ENCODE results near the gene AARS1.
"Not testable (repeated sequence)": the region's sequence is repeated elsewhere in the genome, so short reads cannot be mapped to it uniquely, and the experiment has no call there.

AARS1 gene

DNA sequence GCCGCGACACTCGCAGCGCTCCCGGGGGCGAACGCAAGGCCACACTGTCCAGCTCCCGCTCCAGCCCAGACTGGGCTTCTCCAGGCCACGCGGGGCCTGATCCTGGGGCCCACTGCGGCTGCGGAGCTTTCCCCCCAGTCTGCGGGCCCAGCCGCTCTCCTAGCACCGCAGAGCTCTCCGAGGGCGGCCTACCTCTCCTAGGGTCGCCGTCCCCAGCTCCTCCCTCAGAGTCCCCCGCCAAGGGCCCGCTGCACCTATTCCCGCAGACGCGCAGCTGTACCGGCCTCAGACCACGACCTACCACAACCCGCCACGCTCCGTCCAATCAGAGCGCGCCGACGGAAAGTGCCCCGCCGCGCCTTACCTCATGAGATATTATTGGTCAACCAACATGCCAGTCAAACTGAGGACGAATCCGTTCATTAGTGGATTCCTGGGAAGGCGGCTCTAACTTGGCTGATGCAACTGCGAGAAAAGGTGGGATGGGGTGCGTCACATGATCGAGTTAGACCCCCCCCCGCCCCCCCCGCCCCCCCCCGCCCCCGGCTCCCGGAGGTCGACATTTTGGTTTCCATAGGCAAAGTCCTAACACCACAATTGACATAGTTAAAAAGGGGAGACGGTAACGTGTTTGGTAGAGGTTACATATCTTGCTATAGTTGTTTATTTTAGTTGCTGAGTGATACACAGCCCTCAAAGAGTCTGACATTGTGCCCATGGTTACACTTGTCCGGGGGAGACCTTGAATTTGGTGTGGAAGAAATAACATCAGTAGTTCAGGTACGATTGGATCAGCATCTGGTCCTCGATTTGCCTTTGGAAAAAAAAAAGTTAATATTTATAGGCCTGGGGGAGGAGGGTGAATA is at the start of gene AARS1:
AARS1 (minus strand) TSS at position 278 of the 866 bp plus-strand sequence. CDS start 6,743 bp downstream, outside the sequence.
- peak; percentile 92 for DNase-seq (ENCODE audit: low read depth)

DNA sequence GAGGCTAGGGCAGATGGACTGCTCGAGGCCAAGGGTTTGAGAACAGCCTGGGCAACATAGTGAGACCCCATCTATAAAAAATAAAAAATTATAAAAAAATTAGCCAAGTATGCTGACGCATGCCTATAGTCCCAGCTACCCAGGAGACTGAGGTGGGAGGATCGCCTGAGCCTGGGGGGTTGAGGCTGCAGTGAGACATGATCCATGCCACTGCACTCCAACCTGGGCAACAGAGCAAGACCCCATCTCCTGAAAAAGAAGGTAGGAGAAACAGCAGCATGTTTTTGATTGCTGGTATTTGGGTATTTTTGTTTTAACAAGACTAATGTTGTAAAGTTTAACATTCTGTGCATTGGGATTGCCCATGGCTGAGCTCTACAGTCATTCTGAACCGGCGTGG is 48.5 kb upstream of the AARS1 start:
- no peak for DNase-seq (ENCODE audit: low read depth)

DNA sequence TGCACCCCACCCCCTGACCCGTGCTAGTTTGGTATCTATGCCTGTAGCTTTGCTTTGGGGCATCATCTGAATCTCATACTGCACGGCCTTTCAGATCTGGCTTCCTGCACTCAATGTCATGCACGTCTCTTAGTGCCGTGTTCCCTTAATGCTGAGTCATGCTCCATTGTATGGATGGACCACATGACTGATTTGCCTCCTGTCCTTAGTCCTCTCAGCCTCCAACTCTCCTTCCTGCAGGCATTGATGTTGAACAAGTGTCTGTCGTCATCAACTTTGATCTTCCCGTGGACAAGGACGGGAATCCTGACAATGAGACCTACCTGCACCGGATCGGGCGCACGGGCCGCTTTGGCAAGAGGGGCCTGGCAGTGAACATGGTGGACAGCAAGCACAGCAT is 43.4 kb upstream of the AARS1 start:
- DNase-seq (ENCODE audit: low read depth) = not testable (repeated sequence)

DNA sequence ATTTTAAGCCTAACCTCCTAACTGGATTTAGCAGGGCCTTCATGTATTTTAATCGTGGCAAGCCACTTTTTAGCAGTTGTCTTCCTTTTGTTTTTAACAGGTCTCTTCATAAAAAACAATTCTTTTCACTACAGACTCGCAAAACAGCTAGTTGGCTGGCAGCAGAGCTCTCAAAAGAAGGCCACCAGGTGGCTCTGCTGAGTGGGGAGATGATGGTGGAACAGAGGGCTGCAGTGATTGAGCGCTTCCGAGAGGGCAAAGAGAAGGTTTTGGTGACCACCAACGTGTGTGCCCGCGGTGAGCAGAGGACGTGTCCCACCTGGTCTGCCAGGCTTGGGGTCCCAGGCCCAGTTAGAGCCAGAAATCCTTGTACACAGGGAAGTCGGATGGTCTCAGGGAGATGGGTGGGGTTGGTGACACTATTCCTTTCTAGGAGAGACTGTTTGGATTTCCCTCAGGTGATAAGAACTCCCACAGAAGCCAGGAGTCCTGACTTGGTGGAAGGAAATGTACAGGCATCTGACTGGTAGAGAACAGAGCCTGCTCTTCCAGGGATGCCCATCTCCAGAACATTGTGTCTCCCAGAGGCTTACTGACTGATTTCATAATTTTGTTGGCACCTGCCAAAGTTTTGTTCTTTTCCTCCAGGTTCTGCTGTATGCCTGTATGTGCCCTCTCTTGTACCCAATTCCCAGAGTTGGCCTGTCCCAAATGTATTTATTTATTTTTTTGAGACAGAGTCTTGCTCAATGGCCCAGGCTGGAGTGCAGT is 42.5 kb upstream of the AARS1 start:
- DNase-seq (ENCODE audit: low read depth) = no peak

DNA sequence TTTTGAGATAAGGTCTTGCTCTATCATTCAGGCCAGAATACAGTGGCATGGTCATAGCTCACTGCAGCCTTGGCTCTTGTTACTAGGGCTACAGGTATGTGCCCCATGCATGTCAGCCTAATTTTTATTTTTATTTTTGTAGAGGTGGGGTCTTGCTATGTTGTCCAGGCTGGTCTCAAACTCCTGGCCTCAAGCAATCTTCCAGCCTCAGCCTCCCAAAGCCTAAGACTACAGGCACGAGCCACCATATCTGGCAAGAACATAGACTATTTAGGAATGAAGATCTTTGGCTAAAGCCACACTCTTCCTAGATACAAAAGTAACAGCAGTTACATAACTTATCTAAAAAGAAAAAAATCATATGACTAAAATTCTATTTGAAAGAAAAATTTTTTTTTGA is 41.8 kb upstream of the AARS1 start:
- DNase-seq (ENCODE audit: low read depth) = no peak

DNA sequence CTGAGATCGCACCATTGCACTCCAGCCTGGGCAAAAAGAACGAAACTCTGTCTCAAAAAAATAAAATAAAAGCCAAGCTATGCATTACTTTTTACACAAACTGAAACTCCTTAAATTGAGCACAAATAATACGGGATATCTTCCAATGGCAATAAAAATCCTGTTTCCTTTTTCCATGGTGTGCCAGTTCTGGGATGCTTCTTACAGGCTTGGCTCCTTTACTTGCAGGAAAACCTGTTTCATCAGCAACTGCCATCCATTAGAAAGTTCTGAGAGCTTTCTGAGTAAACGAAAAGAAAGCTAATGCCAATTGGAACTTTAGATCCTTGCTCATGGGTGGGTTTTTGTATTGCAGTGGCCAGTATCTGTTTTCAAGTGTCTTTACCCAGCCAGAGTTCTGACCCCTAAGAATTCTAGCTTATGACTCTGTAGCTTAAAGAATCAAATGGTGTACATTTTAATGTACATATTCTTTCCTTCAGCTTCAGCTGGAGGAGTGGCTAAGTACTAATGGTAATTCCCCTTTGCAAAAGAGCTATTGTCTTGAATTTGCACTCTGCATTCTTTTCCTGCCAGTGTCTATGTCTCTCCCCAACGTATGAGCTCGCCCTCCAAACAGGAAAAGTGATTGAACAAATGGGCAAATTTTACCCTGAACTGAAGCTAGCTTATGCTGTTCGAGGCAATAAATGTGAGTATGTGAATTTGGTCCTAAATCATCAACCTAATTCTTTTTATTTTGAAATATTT is 35.9 kb upstream of the AARS1 start:
- no peak for DNase-seq (ENCODE audit: low read depth)

DNA sequence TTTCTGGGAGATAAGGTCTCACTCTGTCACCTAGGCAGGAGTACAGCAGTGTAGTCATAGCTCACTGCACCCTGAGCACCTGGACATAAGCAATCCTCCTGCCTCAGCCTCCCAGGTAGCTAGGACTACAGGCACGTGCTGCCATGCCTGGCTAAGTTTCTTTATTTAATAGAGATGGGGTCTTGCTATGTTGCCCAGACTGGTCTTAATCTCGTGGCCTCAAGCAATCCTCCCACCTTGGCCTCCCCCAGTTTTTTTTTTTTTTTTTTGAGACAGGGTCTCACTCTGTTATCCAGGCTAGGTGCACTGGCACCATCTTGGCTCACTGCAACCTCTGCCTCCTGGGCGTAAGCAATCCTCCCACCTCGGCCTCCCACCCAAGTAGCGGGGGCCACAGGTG is 30.8 kb upstream of the AARS1 start:
- no peak for DNase-seq (ENCODE audit: low read depth)

DNA sequence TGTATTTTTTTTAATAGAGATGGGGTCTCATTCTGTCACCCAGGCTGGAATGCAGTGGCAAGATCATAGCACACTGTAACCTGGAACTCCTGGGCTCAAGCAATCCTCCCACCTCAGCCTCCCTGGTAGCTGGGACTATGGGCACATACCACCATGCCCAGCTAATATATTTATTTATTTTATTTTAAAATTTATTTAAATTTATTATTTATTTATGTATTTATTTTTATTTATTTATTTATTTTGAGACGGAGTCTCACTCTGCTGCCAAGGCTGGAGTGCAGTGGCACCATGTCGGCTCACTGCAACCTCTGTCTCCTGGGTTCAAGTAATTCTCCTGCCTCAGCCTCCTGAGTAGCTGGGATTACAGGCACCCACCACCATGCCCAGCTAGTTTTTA is 18.4 kb upstream of the AARS1 start:
- not testable (repeated sequence) for DNase-seq (ENCODE audit: low read depth)

DNA sequence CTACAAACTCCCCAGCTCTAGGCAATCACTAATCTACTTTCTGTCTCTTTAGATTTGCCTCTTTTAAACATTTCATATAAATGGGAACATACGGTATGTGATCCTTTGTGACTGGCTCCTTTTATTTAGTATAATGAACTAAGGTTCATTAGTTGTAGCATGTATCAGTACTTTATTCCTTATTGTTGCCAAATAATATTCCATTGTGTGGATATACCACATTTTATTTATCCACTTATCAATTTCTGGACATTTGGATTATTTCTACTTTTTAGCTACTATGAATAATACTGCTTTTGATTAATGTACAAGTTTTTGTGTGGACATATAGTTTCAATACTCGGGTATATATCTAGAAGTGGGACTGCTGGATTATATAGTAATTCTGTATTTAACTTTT is 17.6 kb upstream of the AARS1 start:
- no peak for DNase-seq (ENCODE audit: low read depth)

DNA sequence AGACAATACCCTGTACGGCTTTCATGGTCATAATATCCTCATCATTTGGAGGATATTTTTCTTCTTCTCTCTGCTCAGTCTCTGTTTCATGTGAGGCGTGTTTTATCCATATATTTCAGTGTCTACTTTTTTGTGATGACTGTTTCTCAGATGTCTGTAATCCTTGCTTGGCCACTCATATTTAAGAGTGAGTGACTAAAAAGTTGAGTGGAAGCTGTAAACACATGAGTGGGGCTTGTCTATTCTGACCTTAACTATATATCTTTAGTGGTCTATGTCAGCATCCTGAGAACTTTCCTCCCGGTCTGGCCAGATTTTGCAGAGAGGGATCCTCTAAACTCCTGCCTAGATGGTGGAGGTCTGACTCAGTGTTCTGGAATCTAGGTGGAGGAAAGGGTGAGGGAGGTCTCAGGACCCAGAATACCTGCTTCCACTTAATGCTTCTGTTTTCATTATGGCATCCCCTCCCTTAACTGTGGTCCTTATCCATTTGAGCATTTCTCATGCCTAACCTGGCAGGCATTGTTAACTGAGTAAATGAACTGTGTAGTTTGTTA is 15.7 kb upstream of the AARS1 start:
- no peak for DNase-seq (ENCODE audit: low read depth)

DNA sequence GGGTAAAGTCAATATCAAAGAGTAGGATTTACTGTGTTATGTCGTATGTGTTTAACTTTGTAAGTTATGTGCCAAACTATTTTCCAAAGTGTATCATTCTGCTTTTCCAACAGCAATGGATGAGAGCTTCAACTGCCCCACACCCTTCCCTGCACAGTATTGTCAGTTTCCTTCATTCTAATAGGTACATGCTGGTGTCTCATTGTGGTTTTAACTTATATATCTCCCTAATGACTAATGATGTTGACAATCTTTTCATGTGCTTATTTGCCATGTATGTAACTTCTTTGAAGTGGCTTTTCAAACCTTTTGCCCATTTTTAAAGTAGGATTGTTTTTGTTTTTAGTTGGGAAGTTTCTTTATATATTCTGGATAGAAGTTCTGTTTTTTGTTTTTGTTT is 13.4 kb upstream of the AARS1 start:
- no peak for DNase-seq (ENCODE audit: low read depth)

DNA sequence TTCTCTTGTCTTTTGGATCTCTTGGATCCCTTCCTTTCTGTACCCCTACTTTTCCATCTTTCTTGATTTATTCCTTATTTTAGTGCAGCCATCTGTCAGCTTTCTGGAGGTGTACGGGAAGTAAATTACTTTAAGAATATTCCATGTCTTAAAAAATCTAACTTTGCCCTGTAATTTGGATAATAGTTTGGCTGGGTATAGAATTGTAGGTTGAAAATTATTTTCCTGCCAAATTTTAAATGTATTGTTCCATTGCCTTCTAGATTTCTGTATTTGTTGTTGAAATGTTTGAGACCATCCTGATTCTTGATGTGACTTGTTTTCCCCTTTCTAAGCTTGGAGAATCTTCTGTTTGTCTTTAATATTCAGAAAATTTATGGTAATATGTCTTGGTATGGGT is 11.8 kb upstream of the AARS1 start:
- DNase-seq (ENCODE audit: low read depth) = no peak

DNA sequence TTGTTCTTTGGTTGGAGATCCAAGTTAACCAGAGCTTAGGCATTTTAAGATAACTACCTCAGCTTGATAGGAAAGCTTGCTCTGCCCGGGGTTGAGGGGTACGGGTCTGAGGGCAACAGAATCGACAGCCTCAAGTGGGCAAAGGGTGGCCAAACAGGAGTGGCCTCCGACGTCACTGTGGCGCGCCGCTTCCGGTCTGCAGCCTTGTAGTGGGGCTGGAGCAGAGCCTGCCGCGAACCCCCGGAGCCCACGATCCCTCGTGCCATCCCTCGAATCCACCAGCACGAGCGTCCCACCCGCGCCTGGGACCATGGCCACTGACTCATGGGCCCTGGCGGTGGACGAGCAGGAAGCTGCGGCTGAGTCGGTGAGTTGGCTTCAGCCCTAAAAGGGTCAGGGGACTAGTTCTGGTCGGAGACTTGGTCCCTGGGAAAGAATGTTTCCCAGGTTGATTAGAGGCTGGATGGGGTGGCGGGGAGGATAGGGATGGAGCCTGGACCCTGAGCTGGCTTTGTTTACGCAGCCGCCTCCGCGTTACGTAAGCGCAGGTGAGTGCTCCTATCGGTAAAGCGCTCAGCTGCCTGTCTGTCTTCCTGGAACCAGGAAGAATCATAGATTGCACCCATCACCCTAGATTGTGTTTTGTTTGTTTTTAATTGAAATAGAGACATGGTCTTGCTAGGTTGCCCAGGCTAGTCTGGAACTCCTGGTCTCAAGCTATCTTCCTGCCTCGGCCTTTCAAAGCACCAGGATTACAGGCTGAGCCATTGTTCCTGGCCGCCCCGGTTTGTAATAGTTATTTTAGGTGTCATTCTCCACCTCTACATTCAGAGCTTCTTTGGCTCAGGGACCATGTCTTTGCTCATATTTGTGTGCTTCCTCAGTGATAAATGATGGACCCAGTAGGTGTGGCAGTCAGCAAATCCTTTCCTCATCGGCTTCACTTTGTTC is 10.0 kb upstream of the AARS1 start, which contains the start of gene DDX19B:
DDX19B (plus strand) TSS at position 199 of the 951 bp plus-strand sequence; CDS start at position 311, 112 bp downstream.
- peak; percentile 31 for DNase-seq (ENCODE audit: low read depth)

DNA sequence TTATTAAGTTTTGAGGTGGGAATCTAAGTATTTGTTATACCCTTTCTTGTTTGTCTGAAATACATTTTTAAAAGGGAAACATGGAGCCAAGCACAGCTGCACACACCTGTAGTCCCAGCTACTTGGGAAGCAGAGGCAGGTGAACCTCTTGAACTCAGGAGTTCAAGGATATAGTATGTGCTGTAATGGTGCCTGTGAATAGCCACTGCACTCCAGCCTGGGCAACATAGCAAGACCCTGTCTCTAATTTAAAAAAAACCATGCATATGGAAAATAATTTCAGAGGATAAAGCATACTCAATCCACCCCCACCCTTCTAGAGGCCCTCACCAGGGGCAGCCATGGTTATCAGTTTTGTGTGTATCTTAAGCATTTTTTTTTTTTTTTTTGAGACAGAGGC is 6.3 kb upstream of the AARS1 start:
- DNase-seq (ENCODE audit: low read depth) = no peak

DNA sequence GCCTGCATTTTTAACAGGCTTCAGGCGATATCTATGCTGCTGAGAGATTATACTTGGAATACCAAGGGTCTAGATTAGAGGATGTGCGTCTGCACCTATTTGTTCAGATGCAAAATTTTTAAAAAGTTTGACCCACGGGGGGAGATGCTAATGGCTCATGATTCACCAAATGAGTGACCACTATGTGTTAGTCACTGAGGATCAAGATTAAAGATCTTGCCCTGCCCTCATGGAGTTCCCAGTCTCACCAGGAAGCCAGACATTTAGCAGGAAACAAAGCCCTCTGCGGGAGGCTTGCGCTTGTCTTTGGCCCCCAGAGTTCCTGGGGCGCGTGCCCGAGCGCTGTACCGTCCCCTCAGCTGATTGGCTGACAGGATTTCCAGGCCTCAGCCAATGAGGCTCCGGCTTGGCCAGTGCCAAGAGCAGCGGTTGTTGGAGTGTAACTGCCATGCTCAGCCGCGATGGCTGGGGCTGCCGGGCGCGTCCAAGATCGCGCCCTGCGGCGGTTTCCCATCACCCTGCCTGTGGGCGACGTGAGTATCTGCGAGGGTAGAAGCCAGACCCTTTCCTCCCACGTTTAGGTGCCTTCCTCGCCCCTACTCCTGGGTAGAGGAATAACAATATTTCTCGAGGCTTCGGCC is 5.2 kb upstream of the AARS1 start:
- no peak for DNase-seq (ENCODE audit: low read depth)

DNA sequence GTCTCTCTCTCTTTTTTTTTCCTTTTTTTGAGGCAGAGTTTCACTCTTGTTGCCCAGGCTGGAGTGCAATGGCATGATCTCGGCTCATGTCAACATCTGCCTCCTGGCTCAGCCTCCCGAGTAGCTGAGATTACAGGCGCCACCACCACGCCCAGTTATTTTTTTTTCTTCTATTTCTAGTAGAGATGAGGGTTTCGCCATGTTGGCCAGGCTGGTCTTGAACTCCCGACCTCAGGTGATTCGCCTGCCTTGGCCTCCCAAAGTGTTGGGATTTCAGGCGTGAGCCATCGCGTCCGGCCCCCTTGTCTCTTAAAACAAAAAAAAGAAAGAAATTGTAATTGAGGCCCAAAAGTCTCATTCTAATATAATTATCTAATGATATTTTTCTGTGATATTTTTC is 2.8 kb upstream of the AARS1 start:
- not testable (repeated sequence) for DNase-seq (ENCODE audit: low read depth)

DNA sequence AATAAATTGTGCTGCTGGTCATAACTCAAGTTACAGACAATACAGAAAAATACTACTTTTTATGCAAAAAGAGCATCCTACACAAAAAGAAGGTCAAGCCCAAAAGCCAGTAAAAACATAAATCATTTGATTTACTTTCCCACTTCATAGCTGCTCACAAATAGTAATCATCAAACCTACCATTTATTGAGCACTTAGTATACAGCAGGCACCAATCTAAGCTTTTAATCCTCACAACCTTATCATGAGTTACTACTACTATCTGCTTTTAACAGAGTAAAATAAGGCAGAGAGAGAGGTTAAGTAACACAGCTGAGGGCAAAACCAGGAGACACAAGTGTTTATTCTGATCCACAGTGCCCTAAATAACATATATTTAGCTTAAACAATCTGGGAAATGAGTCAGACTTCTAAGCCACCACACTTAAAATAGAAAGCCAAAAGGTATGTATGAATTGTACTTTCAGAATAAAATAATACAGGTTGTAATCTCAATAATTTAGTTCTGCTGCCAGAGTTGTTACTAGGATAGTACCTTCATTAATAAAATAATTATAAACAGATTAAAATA is 1.7 kb upstream of the AARS1 start:
- DNase-seq (ENCODE audit: low read depth) = no peak

DNA sequence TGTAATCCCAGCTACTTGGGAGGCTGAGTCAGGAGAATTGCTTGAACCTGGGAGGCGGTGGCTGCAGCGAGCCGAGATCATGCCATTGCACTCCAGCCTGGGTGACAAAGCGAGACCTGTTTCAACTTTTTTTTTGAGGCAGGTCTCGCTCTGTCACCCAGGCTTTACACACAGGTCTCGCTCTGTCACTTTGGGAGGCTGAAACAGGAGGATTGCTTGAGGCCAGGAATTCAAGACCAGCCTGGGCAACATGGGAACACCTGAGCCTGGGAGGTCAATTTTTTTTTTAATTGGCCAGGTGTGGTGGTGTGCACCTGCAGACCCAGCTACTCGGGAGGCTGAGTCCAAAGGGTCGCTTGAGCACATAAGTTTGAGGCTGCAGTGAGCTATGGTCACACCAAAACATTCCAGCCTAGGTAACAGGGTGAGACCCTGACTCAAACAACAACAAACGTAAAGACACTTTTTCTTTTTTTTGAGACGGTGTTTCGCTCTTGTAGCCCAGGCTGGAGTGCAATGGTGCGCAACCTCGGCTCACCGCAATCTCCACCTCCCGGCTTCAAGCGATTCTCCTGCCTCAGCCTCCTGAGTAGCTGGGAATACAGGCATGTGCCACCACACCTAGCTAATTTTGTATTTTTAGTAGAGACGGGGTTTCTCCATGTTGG is 1.9 kb downstream of the AARS1 start:
- not testable (repeated sequence) for DNase-seq (ENCODE audit: low read depth)

DNA sequence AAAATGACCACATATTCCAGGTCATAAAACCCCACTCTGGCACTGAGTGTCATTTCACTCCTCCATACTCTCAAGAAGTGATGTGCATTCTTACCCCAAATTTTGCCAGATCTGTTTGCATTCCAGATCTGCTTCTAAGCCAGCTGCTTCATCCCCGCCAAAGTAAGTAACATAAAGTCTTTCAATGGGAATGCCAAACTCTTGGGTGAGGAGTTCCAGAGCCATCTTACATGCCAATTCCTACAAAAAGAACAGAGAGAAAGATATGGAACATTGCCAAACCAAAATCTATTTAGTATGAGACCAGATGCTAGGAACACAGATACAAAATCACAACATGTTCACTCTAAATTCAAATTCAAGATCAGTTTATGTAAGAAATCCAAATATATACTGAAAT is 12.9 kb downstream of the AARS1 start:
- DNase-seq (ENCODE audit: low read depth) = no peak

DNA sequence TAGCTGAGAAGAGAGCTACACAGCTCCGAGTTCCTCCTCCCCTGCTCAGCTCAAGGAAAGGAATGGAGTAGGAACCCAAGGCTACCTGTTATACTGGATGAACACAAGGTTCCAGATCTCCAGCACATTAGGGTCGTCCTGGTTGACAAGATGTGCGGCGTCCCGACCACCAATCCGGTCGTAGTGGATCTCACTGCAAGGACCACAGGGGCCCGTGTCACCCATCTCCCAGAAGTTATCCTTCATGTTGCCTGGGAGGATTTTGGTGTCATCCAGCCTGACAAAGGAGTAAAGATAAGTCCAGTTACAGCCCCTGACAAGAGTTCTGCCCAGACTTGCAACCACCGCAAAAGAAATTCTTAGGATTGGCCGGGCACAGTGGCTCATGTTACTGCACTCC is 17.6 kb downstream of the AARS1 start:
- no peak for DNase-seq (ENCODE audit: low read depth)
